M059J (cell line): ENCODE measurements around the gene GRK7. TPM values are rescaled to one million over a fixed set of nuclear protein-coding genes. Genes with fewer than 3 reads are reported as not detected.
"Not testable (repeated sequence)": the region's sequence is repeated elsewhere in the genome, so short reads cannot be mapped to it uniquely, and the experiment has no call there.

Experiments
- DNase-seq: peaks from one replicate; pipeline ENCODE4 v3.0.0-alpha.2; 2012; ENCODE audit warnings: low read depth
- total RNA-seq: library from RNA; depleted of rRNA; stranded (reverse); fragments of >200 nt; shearing (Covaris generic); gene quantifications from 2 replicates; pipeline ENCODE4 v1.2.3, GENCODE V29; 2014; rRNA removed

Gene GRK7
- total RNA-seq, 1 experiment from 2014 or later, result not detected

GRCh38 chr3:141795741-141796080, 32.5 kb downstream of the GRK7 start:
- DNase-seq, result no peak

- DNase-seq, result no peak
Measured at GRCh38 chr3:141796081-141796888, 33.1 kb downstream of the GRK7 start.

- DNase-seq, result no peak
Measured at GRCh38 chr3:141796889-141797781, 33.9 kb downstream of the GRK7 start.

- no peak for DNase-seq
Measured at GRCh38 chr3:141797819-141798447, 34.7 kb downstream of the GRK7 start.

- no peak for DNase-seq
Measured at GRCh38 chr3:141798448-141798845, 35.2 kb downstream of the GRK7 start.

GRCh38 chr3:141802316-141803077, 39.3 kb downstream of the GRK7 start:
- no peak for DNase-seq

GRCh38 chr3:141803538-141803937, 40.3 kb downstream of the GRK7 start:
- not testable (repeated sequence) for DNase-seq

- no peak for DNase-seq
Measured at GRCh38 chr3:141804447-141804777, 41.2 kb downstream of the GRK7 start.

GRCh38 chr3:141804778-141805639, 41.8 kb downstream of the GRK7 start:
- DNase-seq, result no peak

- no peak for DNase-seq
Measured at GRCh38 chr3:141807277-141808033, 44.2 kb downstream of the GRK7 start.

- no peak for DNase-seq
Measured at GRCh38 chr3:141808586-141808985, 45.4 kb downstream of the GRK7 start.

- DNase-seq, result no peak
Measured at GRCh38 chr3:141810161-141810560, 47.0 kb downstream of the GRK7 start.

GRCh38 chr3:141811348-141811747, 48.1 kb downstream of the GRK7 start:
- DNase-seq, result no peak

GRCh38 chr3:141812084-141812483, 48.9 kb downstream of the GRK7 start:
- peak; percentile 18 for DNase-seq

- DNase-seq, result no peak
Measured at GRCh38 chr3:141812586-141812985, 49.4 kb downstream of the GRK7 start.

Other genes with a start within 250 kb of the GRK7 start
- 117 and 136 TPM in 2 replicates for gene RNF7, start 25.1 kb upstream of the GRK7 start, total RNA-seq
- gene ATP1B3, start 113.2 kb downstream of the GRK7 start, total RNA-seq, result 141 and 205 TPM in 2 replicates